Testis (tissue), 2 donors: ENCODE measurements around the gene DCTN1.

Experiments used
- POLR2A ChIP-seq: fragments of 450-650 bp; IDR thresholded peaks from one replicate; pipeline ENCODE4 v1.6.1; 2017; ENCODE audit warnings: antibody characterized with exemption, mild to moderate bottlenecking, moderate library complexity
- TF ChIP-seq, protein P1 (sequence below), 3 experiments: fragments of 450-650 bp in 2 of 3; fragments of 200-600 bp in 1 of 3; sonication (generic) in 1 of 3; IDR thresholded peaks; one replicate each; pipeline ENCODE4 v1.5.1; 2016 to 2019; ENCODE audit warnings: antibody characterized with exemption in 3 of 3, mild to moderate bottlenecking in 2 of 3, moderate library complexity in 1 of 3

DNA sequence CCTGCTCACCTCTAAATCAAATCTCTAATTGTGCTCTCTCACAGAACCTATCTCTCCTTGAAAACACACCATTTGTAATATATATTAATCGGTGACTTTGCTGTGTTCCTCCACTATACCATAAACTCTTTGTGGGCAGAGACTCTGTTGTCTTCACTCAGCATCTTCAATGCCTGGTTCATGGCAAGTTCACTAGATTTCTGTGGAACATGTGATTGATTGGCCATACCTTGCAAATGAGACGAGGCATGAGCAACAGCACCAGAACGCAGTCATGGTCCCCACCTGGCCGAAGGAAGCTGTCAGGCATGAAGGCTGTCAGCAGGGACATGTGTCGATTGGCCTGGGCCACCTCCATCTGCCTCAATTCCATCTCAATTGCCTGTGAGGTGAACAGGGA is 11.6 kb downstream of the DCTN1 start:
- TF ChIP-seq, protein P1, sequence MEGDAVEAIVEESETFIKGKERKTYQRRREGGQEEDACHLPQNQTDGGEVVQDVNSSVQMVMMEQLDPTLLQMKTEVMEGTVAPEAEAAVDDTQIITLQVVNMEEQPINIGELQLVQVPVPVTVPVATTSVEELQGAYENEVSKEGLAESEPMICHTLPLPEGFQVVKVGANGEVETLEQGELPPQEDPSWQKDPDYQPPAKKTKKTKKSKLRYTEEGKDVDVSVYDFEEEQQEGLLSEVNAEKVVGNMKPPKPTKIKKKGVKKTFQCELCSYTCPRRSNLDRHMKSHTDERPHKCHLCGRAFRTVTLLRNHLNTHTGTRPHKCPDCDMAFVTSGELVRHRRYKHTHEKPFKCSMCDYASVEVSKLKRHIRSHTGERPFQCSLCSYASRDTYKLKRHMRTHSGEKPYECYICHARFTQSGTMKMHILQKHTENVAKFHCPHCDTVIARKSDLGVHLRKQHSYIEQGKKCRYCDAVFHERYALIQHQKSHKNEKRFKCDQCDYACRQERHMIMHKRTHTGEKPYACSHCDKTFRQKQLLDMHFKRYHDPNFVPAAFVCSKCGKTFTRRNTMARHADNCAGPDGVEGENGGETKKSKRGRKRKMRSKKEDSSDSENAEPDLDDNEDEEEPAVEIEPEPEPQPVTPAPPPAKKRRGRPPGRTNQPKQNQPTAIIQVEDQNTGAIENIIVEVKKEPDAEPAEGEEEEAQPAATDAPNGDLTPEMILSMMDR (IDR thresholded peaks at IDR 0.05): no peak
- no peak for TF ChIP-seq POLR2A
